Measurements from ENCODE around the gene FAM3D. TPM values are rescaled to one million over a fixed set of nuclear protein-coding genes. Genes with fewer than 3 reads are reported as not detected.
"Not testable (repeated sequence)": the region's sequence is repeated elsewhere in the genome, so short reads cannot be mapped to it uniquely, and the experiment has no call there.

Gene FAM3D
- total and polyA plus RNA-seq, 3 donors from 2014 or later: 0.19 to 0.41 TPM; not detected in 1

DNA sequence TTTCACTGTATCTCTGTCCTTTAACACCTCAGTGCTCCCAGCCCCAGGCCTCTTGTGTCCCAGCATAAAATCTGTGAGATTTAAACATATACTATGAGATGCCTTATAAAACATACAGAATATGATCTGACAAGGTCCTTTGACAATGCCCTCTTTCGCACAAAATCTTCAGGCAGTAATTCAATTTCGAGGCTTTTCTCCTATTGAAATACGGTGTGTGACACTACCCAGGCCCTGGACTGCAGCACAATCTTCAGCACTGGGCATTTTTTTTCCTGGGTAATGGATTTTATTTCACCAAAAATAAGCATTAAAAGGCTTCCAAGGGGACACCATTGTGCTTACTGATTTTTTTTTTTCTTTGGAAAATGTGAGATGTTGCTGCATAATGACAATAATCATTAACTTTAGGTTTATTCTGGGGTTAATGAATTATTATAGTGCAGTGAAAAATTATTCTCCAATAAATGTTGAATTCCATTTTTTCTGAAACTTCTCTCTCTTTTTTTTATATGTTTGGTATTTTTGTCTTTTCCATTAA lies 40.9 kb upstream of the FAM3D start:
- 90% methylated on average over 3 of the region's 3 CpGs for WGBS, 2 donors
- H3K27me3 ChIP-seq: no peaks in the 10 kb centered on the region
- H3K4me1 ChIP-seq: no peaks in the 10 kb centered on the region
- H3K27ac ChIP-seq: no peak overlapping the region
- H3K9me3 ChIP-seq: no peaks in the 10 kb centered on the region
- DNase-seq: no peak
- no peak overlapping the region for H3K4me3 ChIP-seq
- no peaks in the 10 kb centered on the region for H3K36me3 ChIP-seq (ENCODE audit: low read depth, missing control alignments)
- TF ChIP-seq POLR2A (IDR thresholded peaks at IDR 0.05): no peak
- TF ChIP-seq, protein P1, sequence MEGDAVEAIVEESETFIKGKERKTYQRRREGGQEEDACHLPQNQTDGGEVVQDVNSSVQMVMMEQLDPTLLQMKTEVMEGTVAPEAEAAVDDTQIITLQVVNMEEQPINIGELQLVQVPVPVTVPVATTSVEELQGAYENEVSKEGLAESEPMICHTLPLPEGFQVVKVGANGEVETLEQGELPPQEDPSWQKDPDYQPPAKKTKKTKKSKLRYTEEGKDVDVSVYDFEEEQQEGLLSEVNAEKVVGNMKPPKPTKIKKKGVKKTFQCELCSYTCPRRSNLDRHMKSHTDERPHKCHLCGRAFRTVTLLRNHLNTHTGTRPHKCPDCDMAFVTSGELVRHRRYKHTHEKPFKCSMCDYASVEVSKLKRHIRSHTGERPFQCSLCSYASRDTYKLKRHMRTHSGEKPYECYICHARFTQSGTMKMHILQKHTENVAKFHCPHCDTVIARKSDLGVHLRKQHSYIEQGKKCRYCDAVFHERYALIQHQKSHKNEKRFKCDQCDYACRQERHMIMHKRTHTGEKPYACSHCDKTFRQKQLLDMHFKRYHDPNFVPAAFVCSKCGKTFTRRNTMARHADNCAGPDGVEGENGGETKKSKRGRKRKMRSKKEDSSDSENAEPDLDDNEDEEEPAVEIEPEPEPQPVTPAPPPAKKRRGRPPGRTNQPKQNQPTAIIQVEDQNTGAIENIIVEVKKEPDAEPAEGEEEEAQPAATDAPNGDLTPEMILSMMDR (IDR thresholded peaks at IDR 0.05): no peak
- intact Hi-C loops (cut with DNase I; ENCODE audit: low total_unique reads): no loop called here

DNA sequence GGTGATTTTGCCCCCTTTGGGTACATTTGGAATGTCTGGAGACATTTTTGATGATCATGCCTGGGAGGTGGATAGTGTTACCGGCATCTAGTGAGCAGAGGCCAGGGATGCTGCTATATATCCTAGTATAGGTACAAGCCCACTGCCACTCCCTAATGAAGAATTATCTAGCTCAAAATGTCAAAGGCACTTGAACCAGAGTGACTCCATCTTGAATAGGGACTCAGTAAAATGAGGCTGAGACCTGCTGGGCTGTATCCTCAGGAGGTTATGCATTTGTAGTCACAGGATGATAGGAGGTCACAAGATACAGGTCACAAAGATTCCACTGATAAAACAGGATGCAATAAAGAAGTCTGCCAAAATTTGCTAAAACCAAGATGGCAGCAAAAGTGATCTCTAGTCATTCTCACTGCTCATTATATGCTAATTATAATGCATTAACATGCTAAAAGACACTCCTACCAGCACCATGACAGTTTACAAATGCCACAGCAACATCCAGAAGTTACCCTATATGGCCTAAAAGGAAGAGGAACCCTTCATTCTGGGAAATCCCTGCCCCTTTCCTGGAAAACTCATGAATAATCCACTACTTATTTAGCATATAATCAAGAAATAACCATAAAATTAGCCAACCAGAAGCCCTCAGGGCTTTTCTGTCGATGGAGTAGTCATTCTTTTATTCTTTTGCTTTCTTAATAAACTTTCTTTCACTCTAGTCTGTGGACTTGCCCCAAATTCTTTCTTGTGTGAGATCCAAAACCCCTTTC lies 40.0 kb upstream of the FAM3D start:
- H3K9me3 ChIP-seq: no peaks in the 10 kb centered on the region
- H3K4me1 ChIP-seq: no peaks in the 10 kb centered on the region
- no peak overlapping the region for H3K27ac ChIP-seq
- H3K4me3 ChIP-seq: no peak overlapping the region
- no peak for DNase-seq
- H3K27me3 ChIP-seq: no peaks in the 10 kb centered on the region
- intact Hi-C loops (cut with DNase I; ENCODE audit: low total_unique reads): no loop called here
- TF ChIP-seq, protein P1 (IDR thresholded peaks at IDR 0.05): no peak
- no peak for TF ChIP-seq POLR2A (IDR thresholded peaks at IDR 0.05)
- 86 to 92% methylated on average over 2 of the region's 2 CpGs for WGBS, 2 donors
- H3K36me3 ChIP-seq (ENCODE audit: low read depth, missing control alignments): no peaks in the 10 kb centered on the region

DNA sequence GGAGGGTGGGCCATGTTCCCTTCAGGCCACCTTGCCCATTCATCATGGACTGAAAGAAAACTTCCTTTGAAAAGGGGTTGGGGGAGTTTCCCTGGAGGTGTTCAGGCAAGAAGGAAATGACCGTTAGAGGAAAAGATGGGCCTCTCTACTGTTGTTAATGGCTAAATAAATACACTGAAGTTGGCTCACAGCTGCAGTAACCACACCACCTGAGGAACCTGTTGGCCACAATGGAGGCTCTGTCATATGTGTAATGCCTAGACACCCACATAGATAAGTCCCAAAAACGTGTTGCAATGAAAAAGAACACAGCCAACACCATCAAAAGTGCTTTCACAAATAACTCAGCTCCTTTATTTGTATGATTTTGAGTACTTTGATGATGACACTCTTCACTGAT lies 38.2 kb upstream of the FAM3D start:
- WGBS, 2 donors: 65 to 76% methylated on average over 2 of the region's 2 CpGs
- no peaks in the 10 kb centered on the region for H3K4me1 ChIP-seq
- H3K9me3 ChIP-seq: no peaks in the 10 kb centered on the region
- DNase-seq: no peak
- H3K4me3 ChIP-seq: no peak overlapping the region
- no peaks in the 10 kb centered on the region for H3K27me3 ChIP-seq
- no peak overlapping the region for H3K27ac ChIP-seq
- H3K36me3 ChIP-seq (ENCODE audit: low read depth, missing control alignments): no peaks in the 10 kb centered on the region
- intact Hi-C loops (cut with DNase I; ENCODE audit: low total_unique reads): no loop called here
- no peak for TF ChIP-seq POLR2A (IDR thresholded peaks at IDR 0.05)
- TF ChIP-seq, protein P1 (IDR thresholded peaks at IDR 0.05): no peak

DNA sequence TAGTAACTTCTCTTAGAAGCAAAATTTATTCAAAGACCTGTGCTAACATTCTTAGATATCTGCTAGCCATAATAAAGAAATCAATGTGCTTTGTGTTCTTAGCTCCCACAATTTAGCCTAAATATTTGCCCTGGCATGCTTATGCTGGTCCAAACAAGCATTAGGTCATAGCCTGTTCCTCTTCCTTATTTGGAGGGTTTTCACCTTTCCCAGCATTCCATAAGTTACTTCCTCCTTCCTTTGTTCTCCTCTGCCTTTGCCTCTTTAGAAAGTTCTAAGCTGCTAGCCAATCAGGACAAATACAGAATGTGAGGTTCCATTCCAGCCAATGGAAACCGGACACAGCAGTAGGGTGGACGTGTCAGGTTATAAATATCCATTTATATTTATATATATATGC lies 37.7 kb upstream of the FAM3D start:
- H3K4me3 ChIP-seq; intact Hi-C loops (cut with DNase I; ENCODE audit: low total_unique reads); DNase-seq; H3K27ac ChIP-seq; H3K27me3 ChIP-seq; H3K36me3 ChIP-seq (ENCODE audit: low read depth, missing control alignments); H3K4me1 ChIP-seq; H3K9me3 ChIP-seq: not testable (repeated sequence)
- WGBS, 2 donors: 81 to 82% methylated on average over 2 of the region's 2 CpGs

DNA sequence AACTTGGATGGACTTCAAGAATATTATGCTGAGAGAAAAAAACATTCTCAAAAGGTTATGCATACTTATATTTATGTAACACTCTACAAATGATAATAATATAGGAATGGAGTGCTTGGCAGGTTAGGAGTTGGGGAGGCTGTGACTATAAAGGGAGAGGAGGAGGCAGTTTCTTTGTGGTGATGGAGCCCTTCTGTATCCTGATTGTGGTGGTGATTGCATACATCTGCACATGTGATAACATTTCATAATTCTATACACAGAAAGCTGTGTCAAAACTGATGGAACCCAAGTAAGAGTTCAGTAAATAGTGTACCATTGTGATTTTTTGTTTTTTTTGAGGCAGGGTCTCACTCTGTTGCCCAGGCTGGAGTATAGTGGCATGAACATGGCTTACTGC lies 31.7 kb upstream of the FAM3D start:
- no peaks in the 10 kb centered on the region for H3K36me3 ChIP-seq (ENCODE audit: low read depth, missing control alignments)
- no peaks in the 10 kb centered on the region for H3K27me3 ChIP-seq
- H3K4me3 ChIP-seq: no peak overlapping the region
- DNase-seq: no peak
- no peak overlapping the region for H3K27ac ChIP-seq
- intact Hi-C loops (cut with DNase I; ENCODE audit: low total_unique reads): no loop called here
- no peaks in the 10 kb centered on the region for H3K9me3 ChIP-seq
- H3K4me1 ChIP-seq: peaks cover 4% of the 10 kb centered on the region
- no peak for TF ChIP-seq POLR2A (IDR thresholded peaks at IDR 0.05)
- TF ChIP-seq, protein P1 (IDR thresholded peaks at IDR 0.05): no peak

Data from testis (tissue), 3 donors.